ENCODE results near the gene NDUFAF8.

The NDUFAF8 gene

DNA sequence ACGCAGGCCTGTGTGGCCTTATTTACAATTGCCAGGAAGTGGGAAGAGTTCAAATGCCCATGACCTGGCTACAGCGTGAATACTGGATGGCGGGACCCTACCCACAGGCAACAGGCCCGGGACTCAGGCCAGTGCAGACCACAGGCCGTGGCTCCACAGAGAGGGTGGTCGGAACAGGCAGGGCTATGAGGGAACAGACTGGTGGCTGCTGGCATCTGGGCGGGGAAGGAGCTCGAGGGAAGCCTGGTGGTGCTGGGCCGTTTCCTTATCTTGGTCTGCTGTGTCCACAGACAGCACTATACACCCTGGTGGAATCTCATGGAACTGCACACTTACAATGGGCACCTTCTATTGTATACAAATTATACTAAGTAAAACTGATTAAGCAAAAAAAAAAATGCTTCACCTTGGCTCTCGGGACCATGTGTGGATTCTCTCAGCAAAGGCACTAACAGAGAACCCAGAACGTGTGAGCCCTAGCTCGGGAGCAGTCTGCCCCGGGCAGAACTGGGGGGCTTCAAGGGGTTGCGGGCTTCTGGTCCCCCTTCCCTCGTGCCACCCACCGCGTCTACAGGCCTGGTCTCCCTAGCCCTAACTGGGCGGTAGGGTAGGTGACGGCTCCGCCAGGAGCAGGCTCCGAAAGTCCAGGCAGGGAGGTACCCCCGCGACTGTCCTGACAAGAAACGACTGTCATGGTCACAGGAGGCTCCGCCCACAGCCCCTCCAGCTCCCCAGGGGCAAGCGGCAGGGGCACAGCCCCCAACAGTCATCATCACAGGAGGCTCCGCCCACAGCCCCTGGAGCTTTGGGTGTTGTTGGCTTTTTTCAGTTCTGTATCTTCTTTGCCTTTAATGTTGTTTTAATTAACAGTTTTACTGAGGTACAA lies 38.2 kb upstream of the NDUFAF8 start:
- no peak for DNase-seq

DNA sequence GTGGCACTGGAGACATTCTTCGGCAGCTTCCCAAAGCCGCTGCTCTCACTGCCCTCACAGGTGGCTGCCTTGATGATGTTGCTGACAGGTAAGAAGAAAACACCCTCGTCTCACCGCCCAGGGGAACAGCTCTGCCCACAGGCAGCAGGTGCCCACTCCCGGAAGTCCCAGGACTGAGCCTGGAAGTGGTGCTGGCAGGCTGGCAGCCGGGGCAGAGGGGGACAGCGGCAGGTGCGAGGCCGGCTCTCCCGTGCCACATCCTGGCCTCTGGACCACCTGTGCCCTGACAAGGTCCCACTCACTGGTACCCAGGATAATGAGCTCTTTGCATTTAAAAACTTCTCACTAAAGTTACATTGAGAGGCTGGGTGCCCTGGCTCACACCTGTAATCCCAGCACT lies 36.8 kb upstream of the NDUFAF8 start:
- DNase-seq, result no peak

DNA sequence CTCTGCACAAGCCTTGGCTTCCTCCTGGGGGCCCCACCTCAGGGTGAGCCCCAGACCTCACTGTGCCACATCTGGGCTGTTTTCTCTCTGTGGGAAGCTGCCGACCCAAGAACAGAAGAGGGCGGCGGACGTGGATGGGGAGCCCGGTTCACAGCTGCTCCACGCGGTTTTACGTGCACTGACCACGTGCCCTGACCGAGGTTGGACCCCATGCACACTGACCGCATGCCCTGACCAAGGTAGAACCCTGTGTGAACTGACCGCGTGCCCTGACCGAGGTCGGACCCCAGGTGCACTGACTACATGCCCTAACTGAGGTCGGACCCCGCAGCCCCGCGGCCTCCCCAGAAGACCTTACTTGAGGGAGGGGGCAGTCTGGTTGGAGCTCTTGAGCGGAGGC lies 36.0 kb upstream of the NDUFAF8 start:
- no peak for DNase-seq

DNA sequence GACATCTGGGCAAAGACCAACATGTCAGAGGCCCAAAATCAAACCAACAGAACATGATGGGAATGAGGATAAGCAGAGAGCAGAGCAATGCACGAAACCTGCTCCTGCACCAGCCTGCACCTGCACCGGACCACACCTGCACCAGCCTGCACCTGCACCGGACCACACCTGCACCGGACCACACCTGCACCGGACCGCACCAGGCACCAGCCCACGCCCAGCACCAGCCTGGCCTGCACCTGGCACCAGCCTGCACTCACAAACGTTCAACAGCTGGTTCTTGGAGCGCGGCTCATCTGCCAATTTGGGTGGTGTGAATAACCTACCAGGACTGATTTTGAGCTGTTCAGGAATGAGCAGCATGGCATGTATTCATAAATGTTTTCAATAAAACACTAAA lies 34.5 kb upstream of the NDUFAF8 start:
- DNase-seq, result no peak

DNA sequence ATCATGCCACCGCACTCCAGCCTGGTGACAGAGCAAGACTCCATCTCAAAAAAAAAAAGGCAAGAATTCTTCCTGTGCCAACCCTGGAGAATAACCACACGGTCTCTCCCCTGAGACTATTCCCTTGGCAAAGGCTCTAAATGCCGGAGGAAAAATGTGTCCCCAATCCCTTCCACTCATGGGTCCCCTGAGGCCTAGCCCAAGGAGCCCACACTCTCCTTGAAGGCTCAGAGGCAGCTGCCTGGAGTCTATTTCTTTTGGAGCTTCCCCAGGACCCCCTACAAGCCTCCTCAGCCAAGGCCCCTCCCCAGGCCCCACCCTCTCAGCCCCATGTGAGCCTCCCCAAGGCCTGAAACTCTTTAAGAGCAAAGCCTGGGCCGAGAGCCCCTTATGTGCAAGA lies 33.0 kb upstream of the NDUFAF8 start:
- DNase-seq, result no peak

DNA sequence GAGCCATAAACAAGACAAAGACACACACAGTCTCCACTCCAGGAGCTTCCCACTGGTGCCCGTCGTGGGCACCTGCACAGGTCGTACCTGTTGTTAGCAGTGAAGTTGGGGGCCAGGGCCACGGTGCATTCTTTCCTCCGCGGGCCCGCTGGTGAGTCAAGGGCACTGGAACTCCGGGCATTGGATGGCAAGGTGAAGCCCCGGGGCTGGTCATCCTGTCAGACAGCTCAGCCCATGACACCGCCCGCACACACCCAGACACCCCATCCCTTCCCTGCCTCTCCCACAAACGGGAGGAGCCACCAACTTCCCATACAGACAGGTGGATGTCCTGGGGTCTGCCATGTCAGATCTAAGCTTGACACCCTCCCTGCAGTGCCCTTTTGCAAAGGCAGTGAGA lies 32.5 kb upstream of the NDUFAF8 start:
- DNase-seq, result no peak

DNA sequence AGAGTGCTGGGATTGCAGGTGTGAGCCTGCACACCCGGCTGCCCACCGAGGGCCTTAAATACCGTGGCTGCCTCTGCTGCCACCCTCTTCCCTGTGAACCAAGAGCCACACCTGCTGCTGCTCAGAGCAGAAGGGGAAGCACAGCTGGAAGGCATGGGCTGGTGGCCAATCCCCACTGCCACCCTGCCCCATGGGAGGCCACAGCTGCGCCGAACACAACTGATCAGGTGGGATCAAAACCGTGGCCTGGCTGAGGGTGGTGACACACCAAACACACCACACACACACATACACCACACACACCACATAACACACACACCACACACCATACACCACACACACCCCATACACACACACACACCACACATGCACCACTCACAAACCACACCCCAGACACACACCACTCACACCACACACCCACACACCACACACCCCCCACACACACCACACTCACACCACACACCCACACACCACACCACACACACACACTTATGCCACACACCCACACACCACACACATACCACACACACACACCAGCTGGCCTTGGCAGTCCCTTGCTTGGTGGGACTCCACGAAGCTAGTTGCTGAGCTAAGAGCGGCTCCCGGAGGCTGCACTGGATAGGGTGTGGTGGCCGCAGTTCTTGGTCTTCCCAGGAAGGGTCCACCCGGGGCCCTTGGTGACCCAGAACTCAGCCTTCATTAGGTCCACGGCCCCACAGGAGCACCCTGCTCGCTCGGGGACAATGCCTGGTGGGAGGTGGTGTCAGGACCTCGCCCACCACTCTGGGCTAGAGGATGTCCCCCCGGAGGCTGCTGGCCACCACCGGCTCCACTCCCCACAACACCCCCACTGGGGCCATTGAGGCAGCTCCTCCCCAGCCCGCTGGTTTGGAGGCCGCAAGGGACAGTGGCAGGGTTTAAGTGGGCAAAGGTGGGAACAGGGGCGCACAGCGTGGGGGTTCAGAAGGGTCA lies 31.2 kb upstream of the NDUFAF8 start:
- no peak for DNase-seq

DNA sequence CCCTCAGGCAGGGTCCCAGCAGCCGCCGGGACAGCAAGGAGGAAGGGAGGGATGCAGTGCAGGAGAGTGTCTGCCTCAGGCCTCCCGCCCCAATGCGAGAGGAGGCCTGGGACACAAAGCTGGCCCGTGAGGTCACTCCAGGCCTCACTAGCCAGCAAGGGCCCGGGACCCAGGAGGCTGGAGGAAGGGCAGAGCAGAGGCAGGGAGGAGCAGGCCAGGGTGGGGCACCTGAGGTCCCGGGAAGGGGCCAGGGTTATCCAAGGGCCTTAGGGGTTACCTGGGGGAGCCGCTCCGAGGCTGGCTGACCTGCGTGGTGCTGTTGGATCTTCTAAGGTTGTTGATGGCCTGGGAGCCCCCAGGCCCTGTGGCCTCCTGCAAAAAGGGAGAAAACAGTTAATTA lies 30.5 kb upstream of the NDUFAF8 start:
- no peak for DNase-seq

DNA sequence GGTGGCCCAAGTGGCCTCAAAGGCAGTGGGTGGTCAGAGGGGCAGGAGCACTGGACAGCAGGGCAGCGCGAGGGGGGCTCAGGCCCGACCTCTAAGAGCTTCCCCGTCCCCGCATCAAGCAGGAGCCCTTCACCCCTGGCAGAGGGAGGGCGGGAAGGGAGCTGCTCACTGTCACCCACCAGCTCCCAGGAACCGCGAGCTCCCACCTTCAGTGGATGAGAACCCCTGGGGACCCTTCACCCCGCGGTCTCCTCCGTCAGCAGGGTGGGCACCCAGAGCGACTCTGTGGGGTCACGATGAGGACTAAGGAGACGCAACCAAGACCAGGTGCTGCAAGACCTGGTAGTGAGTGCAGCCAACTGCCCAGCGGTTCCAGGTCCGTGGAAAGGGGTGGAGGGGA lies 30.0 kb upstream of the NDUFAF8 start:
- DNase-seq, result no peak

DNA sequence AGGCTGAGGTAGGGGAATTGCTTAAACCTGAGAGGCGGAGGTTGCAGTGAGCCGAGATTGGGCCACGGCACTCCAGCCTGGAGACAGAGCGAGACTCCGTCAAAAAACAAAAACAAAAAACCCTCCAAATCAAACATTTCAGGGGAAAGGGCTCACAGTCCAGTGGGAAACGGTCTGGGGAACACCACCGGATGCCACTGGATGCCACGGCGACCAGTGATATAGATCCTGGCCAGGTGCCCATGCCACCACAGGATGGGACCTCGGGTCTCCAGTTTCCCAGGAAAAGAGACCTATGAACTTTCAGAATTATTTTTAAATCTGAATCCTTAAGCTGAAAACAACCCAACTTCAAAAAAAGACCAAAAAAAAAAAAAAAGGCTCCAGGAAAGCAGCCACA lies 28.7 kb upstream of the NDUFAF8 start:
- no peak for DNase-seq

DNA sequence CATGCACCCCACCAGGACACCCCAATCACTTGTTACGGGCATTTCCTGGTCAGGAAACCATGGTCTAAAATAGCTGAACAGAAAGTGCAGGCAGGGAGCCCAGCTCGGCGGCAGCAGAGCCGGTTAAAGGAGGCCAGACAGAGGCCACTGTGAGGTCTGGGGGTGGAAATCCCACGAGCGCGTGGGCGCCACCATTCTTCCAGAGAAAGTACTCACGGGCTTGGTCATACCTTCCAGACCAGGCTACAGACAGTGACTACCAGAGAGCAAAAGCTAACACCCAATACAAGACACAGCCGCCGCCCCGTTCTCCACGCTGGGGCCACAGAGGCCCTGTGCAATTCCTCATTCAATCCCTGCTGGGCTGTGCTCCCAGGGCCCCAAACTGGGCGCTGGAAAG lies 28.2 kb upstream of the NDUFAF8 start:
- DNase-seq, result no peak

DNA sequence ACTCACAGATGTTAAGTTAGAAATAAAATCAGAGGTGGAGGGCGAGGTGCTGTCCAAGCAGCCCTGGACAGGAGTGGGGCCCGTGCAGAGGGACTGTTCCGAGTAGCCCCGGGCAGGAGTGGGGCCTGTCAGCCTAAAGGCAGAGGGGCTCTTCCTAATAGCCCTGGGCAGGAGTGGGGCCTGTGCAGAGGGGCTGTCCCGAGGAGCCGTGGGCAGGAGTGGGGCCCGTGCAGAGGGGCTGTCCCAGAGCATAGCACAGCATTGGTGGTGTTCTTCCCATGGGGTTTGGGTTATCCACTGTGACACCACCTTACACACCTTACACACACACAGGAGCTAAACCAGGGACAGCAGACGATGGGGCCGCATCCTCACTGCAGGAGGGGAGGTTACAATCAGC lies 26.8 kb upstream of the NDUFAF8 start:
- DNase-seq, result no peak

DNA sequence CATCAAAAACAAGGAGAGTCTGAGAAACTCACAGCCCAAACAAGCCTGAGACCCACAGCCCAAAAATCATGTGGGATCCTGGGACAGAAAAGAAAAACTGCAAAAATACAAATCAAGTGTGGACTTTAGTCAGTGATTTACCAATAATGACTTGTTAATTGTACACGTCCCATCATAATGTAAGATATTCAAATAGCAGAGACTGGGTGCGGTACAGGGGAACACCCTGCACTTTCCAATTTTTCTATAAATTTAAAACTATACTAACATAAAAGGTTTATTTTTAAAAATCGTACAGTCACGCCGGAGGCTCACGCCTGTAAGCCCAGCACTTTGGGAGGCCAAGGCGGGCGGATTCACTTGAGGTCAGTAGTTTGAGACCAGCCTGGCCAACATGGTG lies 25.1 kb upstream of the NDUFAF8 start:
- DNase-seq, result no peak

DNA sequence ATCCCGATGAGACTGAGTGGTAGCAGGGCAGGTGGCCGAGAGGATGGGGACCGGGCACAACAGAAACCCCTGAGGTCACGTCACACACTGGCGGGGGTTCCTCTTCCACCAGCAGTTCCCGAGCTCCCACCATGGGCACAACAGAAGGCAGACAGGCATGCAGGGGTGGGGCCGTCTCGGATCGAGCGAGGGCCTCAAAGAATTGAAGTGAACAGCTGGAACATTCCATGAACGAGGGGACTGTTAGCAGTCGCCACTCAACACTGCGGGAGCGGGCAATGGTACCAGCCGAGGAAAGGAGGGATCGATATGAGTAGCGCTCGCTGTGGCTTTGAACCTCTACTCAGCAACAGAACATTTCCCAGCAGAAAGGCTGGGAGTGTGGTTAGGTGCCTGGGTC lies 21.6 kb upstream of the NDUFAF8 start:
- no peak for DNase-seq

DNA sequence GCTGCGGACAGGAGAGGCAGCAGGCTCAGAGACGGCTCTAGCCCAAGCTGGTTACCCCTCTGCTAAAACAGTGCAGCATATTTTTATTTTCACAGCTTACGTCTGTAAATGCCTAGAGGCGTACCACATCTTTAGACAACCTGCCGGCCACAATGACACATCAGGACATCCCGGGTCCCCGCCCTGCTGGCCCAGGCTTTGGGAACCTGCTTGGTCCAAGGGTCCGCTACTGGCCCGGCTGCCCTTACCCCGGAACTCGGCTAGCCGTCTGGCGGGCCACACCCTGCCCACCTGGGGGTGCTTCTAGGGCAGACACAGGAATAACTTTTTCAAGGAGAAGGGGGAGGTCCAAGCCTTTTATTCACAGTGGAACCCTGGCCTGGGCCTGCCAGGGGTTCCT lies 20.7 kb upstream of the NDUFAF8 start:
- DNase-seq, result no peak

DNA sequence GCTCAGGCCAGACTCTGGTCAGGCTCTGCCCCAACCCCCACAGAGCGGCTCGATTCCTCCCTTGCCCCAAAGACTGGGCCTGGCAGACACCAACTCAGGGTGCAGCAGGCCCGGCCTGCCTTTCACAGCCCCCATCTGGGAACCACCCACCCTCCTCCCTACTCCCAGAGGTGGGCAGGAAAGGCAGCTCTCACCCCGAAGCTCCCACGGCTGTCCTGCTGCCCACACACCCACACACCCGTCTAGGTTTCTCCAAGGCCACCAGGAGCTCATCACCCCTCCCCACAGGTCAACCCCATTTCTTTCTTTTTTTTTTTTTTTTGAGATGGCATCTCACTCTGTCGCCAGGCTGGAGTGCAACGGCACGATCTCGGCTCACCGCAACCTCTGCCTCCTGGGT lies 20.1 kb upstream of the NDUFAF8 start:
- no peak for DNase-seq

DNA sequence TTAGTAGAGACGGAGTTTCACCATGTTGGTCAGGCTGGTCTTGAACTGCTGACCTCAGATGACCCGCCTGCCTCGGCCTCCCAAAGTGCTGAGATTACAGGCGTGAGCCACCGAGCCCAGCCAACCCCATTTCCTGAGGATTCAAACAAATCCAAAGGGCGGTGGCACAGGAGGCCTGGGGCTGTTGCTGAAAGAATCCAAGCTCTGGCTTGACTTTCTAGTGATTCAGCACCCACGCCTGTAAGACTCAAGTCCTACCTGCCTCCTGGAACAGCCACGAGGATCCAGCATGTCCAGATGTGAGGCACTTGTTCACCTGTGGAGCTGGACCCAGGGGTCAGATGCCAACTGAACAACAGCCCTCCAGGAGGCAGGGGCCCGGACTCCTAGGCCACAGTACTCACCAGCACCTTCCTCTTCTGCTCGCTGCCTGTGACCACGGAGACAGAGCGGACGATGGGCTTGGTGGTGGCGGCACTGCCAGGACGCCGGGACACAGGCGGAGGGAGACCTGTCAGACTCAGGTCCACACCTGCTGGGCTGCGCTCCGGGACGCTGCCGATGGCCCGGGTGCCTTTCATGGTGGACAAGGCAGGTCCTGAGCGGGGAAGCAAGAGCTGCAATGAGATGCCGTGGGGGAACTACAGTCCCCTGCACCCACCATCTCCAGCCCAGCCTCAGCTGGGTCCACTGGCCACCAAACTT lies 19.5 kb upstream of the NDUFAF8 start:
- DNase-seq, result no peak

DNA sequence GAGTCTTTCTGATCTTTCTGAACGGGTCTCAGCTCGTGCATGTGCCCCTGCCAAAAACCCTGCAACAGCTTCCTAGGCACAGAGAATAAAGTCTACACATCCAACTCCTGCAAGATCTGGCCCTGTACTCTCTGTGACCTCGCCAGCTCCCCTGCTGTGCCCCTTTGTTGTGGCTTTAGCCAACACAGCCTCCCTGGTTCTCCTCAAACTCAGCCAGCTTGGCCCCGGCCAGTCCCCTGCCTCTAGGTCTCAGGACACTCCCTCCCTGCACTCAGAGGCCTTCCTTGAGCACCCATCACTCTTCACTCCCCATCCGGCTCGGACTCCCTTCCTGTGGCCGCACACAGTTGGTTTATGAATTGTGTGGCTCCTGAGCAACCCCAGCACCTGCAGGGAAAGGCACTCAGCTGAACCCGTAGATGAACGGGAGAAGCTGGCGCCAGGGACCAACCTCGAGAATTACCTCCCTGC lies 17.7 kb upstream of the NDUFAF8 start:
- DNase-seq, result no peak

DNA sequence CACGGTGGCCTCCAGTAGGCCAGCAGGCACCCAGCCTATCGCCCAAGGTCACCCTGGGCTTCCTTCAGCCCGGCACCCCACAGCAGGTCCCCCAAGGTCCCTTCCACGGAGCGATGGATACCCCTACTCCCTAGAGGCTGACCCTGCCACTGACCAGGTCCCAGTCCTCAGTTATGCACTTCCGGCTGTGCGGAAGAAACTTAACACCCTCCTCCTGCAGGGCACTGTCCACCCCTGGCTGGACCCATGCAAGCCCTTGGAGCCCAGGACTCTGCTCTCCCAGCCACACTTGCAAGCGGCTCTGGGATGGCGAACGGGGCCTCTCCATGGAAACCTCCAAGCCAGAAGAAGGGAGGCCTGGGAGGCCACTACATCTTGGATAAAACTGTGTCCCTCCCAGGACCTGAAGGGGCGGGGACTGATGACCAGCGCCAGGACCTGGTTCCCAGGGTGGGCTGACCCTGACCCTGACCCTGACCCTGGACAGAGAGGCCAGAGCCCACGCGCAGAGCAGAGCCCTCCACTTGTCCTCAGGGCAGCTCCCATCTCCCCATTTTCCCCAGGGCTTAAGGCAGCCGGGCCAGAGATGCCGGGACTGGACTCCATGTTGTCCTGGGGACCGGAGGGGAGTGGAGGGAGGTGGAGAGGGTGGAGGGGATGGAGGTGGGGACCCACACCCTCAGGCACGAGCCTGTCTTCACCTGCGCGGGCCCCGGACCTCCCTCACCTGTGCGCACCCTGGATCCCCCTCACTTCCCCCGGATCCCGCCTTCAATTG lies 17.1 kb upstream of the NDUFAF8 start:
- no peak for DNase-seq

DNA sequence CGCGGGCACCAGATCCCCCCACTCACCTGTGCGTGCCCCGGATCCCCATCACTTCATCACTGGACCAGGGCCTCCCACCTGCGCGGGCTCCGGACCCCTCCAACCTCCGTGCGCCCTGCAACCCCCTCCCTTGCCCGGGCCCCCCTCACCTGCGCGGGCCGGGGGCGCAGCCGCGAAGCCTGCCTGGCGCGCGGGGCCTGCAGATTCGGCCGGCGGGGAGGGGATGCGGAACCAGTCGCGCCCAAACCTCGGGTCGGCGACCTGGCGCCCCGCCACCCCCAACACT lies 16.6 kb upstream of the NDUFAF8 start:
- DNase-seq, result no peak

DNA sequence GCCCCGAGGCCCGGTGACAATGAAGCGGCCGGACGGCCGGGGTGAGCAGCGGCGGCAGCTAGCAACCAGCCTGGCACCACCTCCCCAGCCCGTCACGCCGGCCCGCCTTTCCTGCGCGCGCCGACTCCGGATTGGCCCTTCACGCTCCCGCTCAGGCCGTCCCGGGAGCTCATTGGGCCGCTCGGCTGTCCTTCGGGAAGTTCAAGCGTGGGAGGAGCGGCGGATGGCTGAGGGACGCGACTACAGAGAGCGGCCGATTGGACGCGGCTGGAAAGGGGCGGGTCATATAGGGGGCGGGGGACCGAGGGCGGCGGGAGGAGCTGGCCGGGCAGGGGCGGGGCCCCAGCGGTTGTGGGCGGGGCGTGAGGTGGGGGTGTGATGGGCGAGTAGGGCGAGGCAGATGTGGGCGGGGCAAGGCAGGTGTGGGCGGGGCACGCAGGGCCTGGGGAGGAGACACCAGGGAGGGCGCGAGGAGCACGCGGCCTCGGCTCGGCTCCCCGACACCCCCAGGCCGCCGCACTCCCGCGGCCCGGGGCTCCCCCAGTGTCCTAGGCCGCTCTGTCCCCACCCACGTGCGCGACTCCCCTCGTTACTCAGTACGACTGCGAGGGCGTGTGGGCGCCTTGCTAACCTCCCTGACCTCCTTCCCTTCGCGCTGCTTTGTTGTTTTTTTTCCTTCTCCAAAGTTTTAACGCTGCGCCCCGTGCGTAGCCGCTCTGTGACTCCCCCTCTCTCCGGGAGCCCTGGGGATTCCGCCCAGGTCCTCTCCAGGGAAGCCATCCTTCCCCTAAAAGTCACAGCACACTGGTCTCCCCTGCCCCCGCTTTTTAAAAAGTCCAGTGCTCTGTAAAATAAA lies 16.0 kb upstream of the NDUFAF8 start, which contains the start of gene CEP131:
CEP131 (minus strand) TSS at position 60 of the 856 bp plus-strand sequence. CDS start 2,909 bp downstream, outside the sequence.
- peak; percentile 100 for DNase-seq

DNA sequence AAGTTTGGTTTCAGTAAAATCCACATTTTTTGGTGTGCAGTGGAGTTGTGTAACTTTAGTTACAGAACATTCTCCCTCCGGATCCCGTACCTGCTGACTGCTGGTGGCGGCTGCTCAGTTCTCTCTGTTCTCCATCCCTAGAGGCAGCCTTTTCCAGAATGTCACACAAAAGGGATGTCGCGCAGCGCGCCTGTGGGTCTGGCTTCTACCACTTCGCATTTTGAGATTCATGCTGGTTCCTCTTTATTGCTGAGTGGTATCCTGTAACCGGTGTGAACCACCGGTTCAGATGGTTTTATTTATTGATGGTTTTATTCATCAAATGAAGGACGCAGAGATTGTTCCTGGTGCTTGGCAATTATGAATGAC lies 15.4 kb upstream of the NDUFAF8 start:
- no peak for DNase-seq
